Heart left ventricle (tissue), 13 donors: ENCODE measurements around the gene LRP10.

Source experiments
- CTCF ChIP-seq, 12 donors: fragments of 200-600 bp; sonication (generic) in 4 of 12; IDR thresholded peaks; one replicate each; pipeline versions ENCODE4 v1.5.0 to v1.8.0; 2018 to 2022; ENCODE audit warnings: antibody characterized with exemption in 12 of 12, mild to moderate bottlenecking in 5 of 12
- POLR2A ChIP-seq, 2 donors: fragments of 450-650 bp; IDR thresholded peaks; one replicate each; pipeline ENCODE4 v1.6.1; 2017; ENCODE audit warnings: antibody characterized with exemption in 2 of 2, mild to moderate bottlenecking in 2 of 2, moderate library complexity in 2 of 2
- donor health status: ischemic (EF 13 %, LVEDD 7.1; RV severe dilation, severe dysfunction).
- donor health status: DM: no; HTN: yes; CAD: no.
- donor health status: DM: no; HTN: no; CAD: no.
- donor health status: ischemic (EF 25% LVEDD 6.9; RV normal size, moderate dysfunction).
- donor health status: ischemic (EF 25% LVEDD 5.7; RV mildly dilated, moderate dysfunction).
- donor health status: ischemic (EF 35%, LVEDD 5.7; RV mildly dilated, moderate dysfunction).
- donor health status: nonischemic (EF 11% LVEDD 7.7; RV severe dilation, severe dysfunction).
- donor health status: DM: yes; HTN: yes; CAD: no.
- donor health status: PGD.
- donor health status: ischemic (EF 29% LVEDD 5.4; RV normal size, mild dysfunction).
- donor health status: nonischemic (EF 23%, LVEDD 6.1; RV moderate dilation, normal function).

GRCh38 chr14:22845103-22845394, 26.5 kb upstream of the LRP10 start:
- TF ChIP-seq CTCF (IDR thresholded peaks at IDR 0.05) (no peak), POLR2A (IDR thresholded peaks at IDR 0.05) (no peak)
